Type B pancreatic cell (in vitro differentiated cells): ENCODE results near the gene CD8A. TPM values are rescaled to one million over a fixed set of nuclear protein-coding genes. Genes with fewer than 3 reads are reported as not detected.

Source experiments
- total RNA-seq: library from RNA; stranded (reverse); gene quantifications from 2 replicates; pipeline ENCODE4 v1.2.1, GENCODE V29; 2021; ENCODE audit warnings: low replicate concordance

CD8A gene
- total RNA-seq, 1 donor from 2014 or later: 0.34 TPM

Other genes with a start within 250 kb of the CD8A start
- gene CHMP3, start 227.5 kb downstream of the CD8A start, total RNA-seq: 76.4 and 114 TPM in 2 replicates
- gene RNF103, start 167.0 kb downstream of the CD8A start, total RNA-seq: 21.2 and 26.1 TPM in 2 replicates
- 43.7 and 45.0 TPM in 2 replicates for gene RMND5A, start 70.6 kb downstream of the CD8A start, total RNA-seq
- gene CD8B, start 71.0 kb upstream of the CD8A start, total RNA-seq: 0.93 and 2.4 TPM in 2 replicates
- 1.5 and 2.3 TPM in 2 replicates for gene RGPD1, start 151.2 kb upstream of the CD8A start, total RNA-seq
- 1.5 and 6.4 TPM in 2 replicates for gene PLGLB1, start 230.9 kb upstream of the CD8A start, total RNA-seq